GM21717 (cell line): ENCODE data around the gene MPV17L2.
"Not testable (repeated sequence)": the region's sequence is repeated elsewhere in the genome, so short reads cannot be mapped to it uniquely, and the experiment has no call there.

Experiments used
- ATAC-seq: cut with Tn5 transposase; IDR thresholded peaks from one replicate; pipeline ENCODE4 v1.9.1; 2021; ENCODE audit warnings: mild to moderate bottlenecking, moderate library complexity; ENCODE audit not compliant: unreplicated experiment

The MPV17L2 gene

DNA sequence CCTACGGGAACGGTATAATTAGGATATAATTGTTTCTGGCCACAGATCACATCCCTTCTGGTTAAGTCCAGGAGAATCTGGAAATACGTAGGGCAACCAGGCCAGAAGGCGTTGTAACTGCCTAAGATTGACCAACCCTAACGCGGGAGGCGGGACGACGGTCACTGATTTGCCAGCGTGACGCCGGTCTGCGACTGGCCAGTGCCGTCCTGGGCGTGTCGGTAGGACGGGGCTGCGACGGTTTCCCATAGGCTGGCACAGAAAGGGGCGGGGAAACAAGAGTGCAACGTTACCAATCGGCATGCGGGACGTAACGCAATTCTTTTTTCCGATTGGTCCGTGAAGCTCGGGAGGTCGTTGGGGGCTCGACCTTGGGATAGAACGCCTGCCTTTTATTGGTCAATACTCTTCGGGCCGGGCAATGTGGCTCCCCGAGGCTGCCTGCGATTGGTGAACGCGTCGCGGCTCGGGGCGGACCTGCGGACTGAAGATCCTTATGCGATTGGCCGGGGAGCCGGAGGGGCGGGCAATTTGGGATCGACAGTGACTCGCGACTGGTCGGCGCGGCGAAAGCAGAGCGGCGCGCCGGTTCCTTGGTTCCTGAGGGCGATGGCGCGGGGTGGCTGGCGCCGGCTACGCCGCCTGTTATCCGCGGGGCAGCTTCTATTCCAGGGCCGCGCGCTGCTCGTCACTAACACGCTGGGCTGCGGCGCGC is at the start of gene MPV17L2:
Gene MPV17L2 (plus strand): TSS at position 546 of the 715 bp plus-strand sequence. CDS start 64 bp downstream, at position 610.
- peak; percentile 69 for ATAC-seq

DNA sequence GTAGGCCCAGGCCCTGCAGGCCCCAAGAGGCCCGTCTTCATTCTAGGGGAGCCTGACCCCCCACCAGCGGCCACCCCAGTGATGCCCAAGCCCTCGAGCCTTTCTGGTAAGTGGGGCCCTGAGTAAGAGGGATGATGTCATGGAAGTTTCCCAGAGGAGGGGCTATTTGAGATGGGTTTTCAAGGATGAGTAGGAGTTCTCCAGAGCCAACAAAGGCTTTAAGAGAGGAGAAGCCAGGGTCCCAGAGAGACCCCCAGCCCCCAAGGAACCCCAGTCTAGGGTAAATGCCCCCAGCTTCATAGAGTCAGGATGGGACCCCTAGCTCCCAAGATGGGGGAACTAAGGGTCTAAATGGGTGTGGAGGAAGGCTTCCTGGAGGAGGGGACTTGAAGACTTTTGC is 49.1 kb upstream of the MPV17L2 start:
- no peak for ATAC-seq

DNA sequence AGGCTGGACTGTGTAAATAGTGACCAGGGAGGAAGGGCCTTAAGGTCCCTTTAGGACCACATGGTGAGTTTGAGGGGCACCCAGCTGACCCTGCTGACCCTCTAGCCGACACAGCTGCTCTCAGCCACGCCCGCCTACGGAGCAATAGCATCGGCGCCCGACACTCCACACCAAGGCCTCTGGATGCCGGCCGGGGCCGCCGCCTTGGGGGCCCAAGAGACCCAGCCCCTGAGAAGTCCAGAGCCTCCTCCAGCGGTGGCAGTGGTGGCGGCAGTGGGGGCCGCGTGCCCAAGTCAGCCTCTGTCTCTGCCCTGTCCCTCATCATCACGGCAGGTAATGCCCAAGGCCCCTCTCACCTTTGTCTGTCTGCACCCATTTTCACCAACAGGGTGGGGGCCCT is 48.7 kb upstream of the MPV17L2 start:
- no peak for ATAC-seq

DNA sequence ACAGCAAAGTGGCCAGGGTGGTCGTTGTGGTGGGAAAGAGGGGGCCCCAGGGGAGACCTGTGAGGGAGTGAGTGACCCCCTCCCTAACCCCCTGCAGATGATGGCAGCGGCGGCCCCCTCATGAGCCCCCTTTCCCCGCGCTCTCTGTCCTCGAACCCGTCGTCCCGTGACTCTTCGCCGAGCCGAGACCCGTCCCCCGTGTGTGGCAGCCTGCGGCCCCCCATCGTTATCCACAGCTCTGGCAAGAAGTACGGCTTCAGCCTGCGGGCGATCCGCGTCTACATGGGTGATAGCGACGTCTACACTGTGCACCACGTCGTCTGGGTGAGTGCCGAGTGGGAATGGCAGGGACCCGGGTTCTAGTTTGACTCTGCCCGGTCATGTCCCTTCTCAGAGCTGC is 48.1 kb upstream of the MPV17L2 start:
- no peak for ATAC-seq

DNA sequence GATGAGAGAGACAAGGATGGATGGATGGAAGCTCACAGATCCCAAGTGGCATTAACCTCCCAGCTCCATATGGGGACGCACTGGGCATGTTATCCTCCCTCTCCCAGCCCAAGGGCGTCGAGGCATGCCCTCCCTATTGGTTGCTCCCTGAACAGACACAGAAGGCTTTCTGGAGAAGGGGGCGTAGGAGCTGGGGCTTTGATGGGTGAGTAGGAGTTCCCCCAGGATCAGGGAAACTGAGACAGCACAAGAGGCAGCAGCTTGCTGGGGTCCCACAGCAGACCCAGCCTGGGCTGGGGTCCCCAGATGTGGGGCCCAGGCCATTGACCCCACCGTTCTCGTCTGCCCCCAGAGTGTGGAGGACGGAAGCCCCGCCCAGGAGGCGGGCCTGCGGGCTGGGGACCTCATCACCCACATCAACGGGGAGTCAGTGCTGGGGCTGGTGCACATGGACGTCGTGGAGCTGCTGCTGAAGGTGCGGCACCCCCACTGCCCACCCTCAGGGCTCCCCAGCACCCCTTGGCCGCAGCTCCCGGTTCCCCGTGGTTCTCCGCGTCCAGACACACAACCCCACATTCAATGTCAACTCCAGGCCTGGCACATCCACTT is 47.5 kb upstream of the MPV17L2 start:
- ATAC-seq: no peak

DNA sequence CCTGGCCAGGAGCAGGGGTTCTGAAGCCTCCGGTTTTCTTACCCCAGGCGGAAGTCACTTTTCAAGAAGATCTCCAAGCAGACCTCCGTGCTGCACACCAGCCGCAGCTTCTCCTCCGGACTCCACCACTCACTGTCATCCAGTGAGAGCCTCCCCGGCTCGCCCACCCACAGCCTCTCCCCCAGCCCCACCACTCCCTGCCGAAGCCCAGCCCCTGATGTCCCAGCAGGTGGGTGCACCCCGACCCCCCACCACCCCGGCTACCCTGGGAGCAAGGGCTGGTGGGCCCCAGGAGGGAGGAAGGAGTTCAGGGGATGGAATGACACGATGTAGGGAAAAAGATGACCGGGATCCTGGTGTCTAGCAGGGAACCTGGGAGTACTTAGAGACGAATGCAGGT is 45.6 kb upstream of the MPV17L2 start:
- no peak for ATAC-seq

DNA sequence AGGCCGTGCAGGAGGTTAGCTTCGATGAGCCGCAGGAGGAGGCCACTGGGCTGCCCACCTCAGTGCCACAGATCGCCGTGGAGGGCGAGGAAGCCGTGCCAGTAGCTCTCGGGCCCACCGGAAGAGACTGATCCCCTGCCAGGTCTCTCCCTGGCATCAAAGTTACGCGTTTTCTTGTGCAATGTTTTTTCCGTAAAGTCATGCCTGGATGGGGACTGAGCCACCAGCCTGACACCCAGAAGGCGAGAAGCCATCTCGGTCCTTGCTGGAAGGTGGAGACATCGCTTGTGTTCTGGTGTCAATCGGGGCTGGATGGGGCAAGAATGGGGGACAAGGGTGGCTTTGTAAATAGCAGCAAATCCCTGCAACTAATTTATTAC is 43.4 kb upstream of the MPV17L2 start:
- ATAC-seq: no peak

DNA sequence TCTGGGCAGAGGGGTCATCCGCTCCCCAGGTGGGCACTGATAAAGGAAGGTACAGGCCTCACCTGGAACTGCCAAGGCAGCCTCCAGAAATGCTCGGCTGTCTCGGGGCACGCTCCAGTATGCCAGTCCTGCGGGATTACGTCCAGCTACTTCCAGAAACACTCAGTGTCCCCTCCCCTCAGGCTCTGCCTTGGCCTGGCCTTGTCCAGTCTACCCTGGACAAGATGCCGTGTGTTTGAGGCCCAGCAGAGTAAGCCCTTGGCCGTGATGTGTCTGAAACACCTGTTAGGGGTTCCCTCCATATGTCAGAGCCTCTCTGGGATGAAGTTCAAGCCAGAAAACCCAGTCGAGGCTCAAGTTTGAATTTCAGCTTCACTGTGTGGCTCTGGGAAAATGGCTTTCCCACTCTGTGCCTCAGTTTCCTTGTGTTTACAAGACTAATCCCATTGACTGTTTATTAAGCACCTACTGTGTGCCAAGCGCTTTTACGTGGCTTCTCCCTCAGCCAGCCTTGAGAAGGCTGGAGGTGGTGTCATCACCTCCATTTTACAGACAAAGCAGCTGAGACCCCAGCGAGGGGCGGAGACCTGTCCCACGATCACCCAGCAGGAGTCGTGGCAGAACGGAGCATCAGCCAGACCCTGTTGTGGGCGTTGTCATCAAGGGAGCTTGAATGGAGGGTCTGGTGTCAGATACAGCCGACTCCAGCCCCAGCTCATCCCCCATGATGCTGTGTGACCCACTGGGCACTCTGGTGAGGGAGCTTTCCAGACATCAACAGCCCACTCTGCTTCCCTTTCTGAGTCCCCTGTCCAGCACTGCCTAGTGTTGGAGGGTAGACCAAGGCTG is 42.0 kb upstream of the MPV17L2 start:
- ATAC-seq: no peak

DNA sequence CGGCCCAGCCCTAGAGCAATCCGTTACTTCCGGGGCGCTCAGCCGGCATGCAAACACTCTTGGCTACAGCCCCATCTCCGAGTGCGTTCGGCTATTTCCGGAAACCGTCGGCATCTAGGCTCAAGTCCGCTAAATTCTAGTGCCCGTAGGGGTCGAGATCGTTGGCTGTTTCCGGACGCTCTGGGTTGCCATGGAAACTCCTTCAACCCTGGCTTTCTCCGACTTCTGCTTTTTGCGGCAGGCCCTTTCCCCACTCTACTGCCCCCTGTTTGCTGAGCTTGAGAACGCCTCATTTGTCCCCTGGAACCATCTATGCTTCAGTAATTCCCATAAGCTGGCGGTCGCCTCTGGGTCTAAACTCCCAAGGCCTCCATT is 40.6 kb upstream of the MPV17L2 start:
- peak; percentile 52 for ATAC-seq

DNA sequence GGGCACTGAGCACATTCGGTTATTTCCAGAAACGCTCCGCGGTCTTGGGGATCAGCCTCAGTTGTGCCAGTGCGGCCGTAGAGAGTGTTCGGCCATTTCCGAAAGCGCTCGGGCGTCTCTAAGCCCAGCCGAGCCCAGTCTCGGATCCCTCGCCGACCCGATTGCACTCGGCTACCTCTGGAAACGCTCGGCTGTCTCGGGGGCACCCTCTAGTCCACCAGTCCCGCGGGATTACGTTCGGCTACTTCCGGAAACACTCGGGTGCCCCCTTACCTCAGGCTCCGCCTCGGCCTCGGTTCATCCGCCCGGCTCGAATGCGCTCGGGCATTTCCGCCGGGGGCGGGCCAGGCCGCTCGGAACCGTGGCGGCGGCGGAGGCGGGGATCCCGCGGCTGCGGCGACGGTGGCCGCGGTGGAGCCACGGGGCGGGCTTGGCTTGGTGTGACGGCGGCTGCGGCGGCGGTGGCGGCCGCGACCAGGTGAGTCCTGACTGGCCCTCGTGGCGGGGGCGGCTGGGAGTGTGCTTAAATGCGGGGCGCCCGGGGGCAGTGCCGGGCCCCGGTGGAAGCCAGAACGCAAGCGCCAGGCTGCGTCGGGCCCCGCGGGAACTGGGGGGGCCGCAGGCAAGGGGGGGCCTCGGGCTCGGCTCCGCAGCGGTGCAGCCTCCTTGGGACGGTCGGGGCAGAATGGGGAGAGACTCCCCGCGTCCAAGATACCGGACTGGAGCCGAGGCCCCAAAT is 40.0 kb upstream of the MPV17L2 start, which contains the start of gene PIK3R2:
Gene PIK3R2 (plus strand): TSS at position 347 of the 739 bp plus-strand sequence. CDS start 2,717 bp downstream, outside the sequence.
- ATAC-seq: peak; percentile 63

DNA sequence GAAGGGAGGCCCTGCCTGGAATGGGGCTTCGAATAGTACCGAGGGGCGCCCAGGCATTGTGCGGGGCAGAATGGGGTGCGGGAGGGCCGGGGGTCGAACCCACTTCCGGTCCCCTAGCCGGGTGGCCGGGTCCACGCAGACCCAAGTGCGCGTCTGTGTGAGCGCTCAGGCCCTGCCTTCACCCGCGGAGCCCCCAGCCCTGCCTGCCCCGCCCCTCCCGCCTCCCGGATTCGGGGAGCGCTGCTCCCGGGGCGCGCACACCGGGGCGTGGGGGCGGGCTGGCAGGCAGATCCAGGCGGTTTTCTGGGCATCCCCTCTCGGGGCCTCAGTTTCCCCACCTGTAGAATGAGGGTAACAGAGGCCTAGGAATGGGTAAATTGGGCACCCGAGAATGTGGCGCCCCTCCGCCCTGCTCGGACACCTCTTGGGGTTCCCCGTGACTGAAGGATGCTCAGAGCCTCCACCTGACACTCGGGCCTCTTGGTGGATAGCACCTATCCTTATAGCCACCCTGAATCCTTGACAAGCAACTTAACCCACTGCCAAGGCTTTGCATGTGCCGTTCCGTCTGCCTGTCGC is 39.4 kb upstream of the MPV17L2 start:
- no peak for ATAC-seq

DNA sequence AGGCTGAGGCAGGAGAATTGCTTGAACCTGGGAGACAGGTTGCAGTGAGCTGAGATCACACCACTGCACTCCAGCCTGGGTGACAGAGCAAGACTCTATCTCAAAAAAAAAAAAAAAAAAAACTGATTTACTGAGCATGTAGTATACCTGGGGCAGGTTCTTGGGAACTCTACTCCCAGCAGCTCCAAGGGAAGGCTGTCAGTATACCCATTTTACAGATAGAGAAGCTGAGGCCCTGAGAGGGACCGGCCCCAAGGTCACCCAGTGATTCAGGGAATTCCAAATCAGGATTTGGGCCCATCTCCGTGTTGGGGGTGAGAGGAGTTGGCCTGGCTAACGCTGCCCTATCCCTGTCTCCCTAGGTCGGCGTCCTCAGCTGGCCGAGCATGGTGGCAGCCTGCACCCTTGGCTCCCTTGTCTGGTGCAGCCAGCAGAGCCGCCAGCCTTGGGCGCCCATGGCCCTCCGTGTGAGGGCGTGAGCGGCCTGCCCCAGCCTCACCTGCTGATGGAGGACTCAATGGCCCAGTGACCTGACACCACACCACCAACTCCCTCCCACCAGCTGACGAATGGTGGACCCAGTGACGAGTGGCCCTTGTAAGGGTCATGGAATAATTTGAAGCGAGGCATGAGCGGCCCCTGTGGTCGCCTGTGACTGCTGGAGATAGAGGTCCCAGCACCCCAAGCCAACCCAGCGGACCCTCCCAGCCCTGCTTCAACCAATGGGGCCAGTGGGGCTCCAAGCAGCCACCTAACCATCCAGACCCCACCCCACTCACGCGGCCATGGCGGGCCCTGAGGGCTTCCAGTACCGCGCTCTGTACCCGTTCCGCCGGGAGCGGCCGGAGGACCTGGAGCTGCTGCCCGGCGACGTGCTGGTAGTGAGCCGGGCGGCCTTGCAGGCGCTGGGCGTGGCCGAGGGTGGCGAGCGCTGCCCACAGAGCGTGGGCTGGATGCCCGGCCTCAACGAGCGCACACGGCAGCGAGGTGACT is 37.6 kb upstream of the MPV17L2 start:
- ATAC-seq: no peak

DNA sequence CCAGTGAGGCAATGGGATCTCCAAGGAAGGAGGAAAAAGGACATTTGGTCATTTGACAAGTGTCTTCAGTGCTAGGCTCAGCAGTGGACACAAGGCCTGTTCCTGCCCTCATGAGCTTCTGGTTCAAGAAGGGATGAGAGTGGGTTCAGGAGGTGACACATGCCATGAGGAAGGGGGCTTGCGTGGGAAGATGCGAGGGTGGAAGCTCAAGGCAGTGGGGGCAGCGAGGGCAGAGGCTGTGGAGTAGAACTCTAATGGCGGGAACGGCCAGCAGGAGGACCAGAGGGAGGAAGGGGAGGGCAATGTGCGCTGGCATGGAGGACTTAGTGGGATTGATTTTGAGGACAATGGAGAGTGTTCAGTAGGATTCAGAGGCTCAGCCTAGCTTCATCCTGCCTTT is 36.8 kb upstream of the MPV17L2 start:
- ATAC-seq: no peak

DNA sequence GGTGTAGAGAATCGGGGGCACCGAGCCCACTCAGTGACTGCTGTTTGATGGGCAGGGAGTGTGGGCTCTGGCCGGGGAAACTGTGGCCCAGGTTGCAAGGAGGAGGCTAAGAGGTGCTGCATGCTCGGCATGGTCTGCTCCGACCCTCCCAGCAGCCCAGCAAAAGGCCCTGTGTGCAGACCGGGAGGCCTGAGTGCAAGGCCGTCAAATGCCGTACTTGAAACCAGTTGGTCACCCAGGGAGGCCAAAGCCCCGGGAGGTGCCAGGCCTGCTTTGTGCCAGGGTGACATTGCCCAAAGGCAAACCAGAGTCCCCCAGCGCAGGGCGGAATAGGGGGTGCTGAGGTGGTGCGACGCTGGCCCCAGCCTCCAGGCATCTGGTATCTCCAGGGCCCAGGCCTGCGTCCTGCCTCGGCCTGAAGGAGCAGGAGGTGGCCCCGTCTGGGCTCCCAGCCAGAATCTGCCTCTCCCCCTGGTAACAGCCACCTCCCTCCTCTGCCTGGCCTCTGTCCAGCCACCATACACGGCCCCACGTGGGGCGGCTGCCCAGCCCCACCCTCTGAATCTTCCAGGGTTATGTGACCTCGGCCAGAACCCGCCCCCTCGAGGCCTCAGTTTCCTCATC is 36.1 kb upstream of the MPV17L2 start:
- ATAC-seq: no peak

DNA sequence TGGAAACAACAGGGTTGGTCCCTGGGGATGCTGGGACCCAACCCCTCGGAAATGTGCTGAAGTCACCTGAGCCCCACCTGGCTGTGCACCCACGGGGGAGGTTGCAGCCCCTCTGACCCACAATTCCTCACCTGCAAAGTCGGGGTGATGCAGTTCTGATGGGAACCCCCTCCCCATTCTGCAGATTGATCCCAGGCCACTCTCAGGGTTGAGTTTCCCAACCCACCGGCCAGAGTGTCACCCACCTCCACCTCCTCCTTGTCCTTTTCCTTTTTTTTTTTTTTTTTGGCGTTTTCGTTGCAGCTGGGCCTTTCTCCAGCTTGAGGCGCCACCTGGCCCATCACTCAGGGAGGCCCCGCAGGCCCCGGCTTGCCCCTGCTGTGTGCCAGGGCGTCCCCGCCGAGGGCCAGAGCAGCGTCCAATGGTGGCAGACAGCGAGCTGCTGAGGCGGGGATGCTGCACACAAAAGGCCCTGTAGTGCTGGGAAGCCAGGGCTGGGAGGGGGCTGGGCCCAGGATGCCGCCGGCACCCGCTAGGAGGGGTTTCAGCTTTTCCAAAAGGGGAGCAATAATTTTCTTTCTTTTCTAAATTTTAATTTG is 35.5 kb upstream of the MPV17L2 start:
- no peak for ATAC-seq

DNA sequence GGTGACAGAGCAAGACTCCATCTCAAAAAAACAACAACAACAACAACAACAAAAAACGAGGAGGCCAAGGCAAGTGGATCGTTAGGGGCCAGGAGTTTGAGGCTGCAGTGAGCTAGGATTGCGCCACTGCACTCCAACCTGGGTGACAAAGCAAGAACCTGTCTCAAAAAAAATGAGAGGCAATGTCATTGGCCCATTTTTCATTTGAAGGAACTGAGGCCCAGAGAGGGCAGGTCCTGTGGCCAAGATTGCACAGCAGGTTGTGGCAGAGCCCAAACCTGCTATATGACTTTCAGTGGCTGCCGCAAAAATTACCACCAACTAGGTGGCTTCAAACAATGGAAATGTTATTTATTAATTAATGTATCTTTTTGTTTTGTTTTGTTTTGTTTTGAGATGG is 34.6 kb upstream of the MPV17L2 start:
- no peak for ATAC-seq

DNA sequence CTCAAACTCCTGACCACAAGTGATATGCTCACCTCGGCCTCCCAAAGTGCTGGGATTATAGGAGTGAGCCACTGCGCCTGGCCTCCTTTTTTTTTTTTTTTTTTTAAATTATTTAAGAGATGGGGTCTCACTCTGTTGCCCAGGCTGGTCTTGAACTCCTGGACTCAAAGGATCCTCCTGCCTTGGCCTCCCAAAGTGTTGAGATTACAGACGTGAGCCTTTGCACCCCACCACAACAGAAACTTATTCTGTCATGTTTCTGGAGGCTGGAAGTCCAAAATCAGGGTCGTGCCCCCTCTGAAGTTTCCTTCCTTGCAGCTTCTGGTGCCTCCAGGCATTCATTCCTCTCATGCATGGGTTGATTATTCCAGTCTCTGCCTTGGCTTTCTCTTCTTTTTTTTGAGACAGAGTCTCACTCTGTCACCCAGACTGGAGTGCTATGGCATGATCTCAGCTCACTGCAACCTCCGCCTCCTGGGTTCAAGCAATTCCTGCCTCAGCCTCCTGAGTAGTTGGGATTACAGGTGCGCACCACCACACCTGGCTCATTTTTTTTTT is 33.9 kb upstream of the MPV17L2 start:
- not testable (repeated sequence) for ATAC-seq

DNA sequence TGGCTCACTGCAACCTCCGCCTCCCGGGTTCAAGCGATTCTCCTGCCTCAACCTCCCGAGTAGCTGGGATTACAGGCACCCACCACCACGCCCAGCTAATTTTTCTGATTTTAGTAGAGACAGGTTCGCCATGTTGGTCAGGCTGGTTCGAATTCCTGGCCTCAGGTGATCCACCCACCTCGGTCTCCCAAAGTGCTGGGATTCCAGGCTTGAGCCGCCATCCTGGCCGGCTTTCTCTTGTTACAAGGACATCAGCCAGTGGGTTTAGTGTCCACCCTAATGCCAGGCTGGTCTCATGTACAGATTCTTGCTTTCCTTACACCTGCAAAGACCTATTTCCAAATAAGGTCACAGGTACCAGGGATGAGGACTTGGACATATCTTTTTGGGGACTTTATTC is 33.2 kb upstream of the MPV17L2 start:
- ATAC-seq: no peak
